Frontal cortex (tissue), 4 donors: ENCODE data around the gene PAPSS1. TPM values are rescaled to one million over a fixed set of nuclear protein-coding genes. Genes with fewer than 3 reads are reported as not detected.
"Not testable (repeated sequence)": the region's sequence is repeated elsewhere in the genome, so short reads cannot be mapped to it uniquely, and the experiment has no call there.

Experiments used
- DNase-seq, 2 donors: peaks; one replicate each; pipeline ENCODE4 v3.0.0; 2012; ENCODE audit warnings: low spot score in 2 of 2
- FAIRE-seq: peaks from 2 replicates; lab custom pipeline; 2012; peaks lifted over from hg19 to GRCh38; lab: Jason Lieb, UNC
- total RNA-seq: library from RNA; depleted of rRNA; stranded (reverse); fragments of >200 nt; gene quantifications from one replicate; pipeline ENCODE4 v1.2.3, GENCODE V29; 2014
- donor health status: control.
- donor health status: control.
- donor health status: control.

Gene PAPSS1
- total RNA-seq, 1 donor from 2014 or later = 115 TPM

DNA sequence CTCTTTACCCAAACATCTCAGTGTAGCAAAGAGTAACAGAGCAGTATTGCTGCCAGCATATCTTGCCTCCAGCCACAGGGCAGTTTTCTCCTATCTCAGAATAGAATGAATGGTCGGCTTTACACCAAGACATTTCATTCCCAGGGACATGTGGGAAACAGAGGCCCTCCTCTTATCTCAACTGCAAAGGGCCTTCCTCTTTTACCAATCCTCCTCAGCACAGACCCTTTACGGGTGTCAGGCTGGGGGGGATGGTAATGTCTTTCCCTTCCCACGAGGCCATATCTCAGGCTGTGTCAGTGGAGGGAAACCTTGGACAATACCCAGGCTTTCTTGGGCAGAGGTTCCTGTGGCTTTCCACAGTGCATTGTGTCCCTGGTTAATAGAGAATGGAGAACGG lies 9.0 kb upstream of the PAPSS1 start:
- not testable (repeated sequence) for DNase-seq, FAIRE-seq

DNA sequence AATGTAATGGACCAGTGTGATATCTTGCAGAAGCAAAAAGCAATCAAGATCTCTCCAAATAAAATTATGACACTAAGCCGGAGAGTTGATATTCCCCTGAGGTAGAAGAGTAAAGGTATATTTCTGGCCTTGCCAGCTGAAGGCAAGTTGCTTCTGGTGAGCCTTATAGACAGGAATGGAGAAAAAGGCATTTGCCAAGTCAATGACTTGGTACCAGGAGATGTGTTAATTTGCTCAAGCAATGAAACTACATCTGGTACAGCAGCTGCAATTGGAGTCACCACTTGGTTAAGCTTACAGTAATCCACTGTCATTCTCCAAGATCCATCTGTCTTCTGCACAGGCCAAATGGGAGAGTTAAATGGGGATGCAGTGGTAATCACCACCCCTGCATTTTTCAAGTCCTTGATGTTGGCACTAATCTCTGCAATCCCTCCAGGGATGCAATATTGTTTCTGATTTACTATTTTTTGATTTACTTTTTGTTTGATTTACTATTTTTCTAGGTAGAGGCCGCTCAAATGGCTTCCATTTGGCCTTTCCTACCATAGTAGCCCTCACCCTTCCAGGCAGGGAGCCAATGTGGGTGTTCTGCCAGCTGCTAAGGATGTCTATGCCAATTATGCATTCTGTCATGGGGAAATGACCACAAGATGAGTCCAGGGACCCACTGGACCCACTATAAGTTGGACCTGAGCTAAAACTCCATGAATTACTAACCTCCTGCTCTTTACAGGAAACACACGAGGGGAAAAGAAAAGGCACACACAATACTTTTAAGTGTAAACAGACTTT lies 6.3 kb upstream of the PAPSS1 start:
- DNase-seq, FAIRE-seq: not testable (repeated sequence)

DNA sequence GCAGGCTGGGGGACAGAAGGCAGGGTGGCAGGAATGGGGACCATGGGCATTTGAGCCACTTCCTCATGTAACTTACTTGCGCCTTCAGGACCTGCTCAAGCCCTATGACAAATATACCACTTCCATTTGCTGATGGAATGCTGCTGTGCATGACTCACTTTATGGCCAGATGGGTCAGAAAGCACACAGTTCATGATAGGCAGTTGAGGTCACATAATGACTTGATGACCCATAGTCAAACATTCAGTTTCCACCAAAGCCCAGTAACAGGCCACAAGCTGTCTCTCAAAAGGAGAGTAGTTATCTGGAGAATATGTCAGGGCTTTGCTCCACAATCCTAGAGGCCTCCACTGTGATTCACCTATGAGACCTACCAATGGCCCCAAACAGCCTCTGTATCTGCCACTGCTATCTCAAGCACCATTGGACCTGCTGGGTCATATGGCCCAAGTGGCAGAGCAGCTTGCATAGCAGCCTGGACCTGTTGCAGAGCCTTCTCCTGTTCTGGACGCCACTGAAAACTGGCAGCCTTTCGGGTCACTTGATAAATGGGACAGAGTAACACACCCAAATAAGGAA lies 5.3 kb upstream of the PAPSS1 start:
- FAIRE-seq = no peak
- DNase-seq = no peak

DNA sequence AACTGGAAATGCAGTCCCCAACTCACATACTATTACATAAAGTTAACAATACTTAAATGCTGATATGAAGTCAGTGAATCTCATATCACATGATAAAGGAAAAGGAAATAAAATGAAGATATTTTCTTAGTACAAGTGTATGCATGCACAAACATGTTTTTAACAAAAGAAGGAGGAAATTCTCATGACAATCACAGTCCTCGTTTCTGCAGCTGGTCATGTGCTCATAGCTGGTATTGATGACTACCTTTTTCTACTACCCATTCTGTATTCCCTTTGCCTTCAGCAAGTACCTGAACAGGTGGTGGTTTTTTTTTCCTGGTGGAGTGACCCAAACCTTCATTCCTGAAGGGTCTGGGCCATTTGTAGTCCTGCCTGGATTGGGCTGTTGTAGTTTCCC lies 3.3 kb upstream of the PAPSS1 start:
- not testable (repeated sequence) for DNase-seq, FAIRE-seq

DNA sequence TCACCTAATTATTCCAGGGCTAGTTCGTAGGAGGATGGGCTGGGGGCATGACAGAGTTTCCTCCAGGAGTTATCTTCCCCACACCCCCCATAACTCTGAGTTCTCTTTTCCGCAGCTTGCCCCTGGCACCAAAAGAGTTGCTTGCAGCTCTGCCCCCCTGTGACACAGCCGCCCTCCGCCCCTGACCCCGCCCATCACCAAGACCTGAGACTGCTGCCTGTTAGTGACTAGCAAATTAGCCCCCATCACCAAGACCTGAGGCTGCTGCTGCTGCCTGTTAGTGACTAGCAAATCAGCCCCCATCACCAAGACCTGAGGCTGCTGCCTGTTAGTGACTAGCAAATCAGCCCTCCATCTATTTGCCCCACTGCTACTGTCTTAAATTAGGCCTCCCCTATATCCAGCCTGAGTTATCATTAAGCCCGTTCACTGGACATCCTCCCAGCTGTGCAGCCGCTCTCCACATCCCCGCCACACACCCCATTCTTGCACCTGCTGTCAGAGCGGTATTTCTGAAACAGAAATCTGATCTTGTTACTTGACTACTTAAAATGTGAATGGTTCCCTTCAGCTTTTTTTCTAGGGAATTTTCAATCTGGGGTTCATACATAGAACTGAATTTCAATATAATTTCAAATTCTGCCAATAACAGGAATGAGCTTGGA lies 1.5 kb upstream of the PAPSS1 start:
- DNase-seq = no peak
- no peak for FAIRE-seq

DNA sequence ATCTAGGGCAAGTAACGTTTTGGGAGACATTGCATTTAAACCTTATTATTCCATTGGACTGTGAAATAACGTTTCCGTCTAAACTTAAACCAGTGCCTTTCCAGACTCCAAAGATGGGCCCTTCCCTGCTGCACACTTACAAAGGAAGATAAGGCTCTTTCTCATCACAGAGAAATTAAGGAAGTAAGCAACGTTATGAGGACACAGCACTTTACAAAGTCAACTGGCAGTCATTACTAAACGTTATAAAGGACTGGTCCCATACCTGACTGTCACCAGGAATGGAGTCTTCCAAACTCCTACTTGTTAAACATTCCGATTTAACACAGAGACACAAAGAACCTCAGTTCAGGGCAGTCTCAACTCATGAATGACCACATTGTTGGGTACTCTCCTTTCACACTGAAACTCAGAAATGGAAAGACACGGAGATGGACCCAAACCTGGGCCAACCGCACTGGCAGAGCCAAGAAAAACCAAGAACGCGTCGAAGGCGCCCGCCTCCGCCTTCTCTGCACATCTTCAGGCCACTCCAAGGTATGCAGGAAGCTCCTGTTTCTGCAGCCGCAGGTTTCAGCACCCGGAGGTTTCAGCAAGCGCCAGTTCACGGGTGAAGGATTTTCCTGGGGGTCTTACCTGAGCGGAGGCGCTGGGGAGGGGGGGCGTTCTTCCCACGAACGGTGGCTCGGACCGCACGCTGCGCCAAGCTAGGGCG lies 670 bp downstream of the PAPSS1 start:
- peak in 1 of 2 donors; percentile 41 for DNase-seq

DNA sequence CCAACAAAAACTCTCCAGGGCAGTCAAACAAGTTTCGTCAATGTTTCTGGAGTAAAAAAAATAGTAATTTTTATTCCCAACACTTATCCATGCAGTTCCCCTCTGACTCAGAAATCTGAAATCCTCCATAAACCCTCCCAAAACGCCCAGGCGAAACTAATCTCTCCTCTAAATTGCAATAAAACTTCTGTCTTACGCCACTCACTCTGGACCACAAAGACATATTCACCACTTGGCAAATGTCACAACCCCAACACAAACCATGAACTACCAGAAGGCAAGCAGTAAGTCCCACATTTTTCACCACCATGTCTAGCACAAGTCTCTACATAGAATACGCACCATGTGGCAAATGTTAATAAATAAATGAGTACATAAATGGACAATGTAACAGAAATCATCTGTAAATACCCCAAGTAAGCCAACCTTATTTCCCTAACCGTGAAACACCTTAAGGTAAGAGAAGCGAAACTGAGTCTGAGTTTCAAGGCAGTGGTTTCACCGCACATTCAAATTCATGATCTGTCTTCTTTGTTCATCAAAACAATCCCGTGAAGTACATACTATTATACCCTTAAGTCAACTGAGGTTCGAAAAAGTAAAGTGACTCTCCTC lies 1.6 kb downstream of the PAPSS1 start:
- DNase-seq = no peak
- no peak for FAIRE-seq

More for the DNA sequence above, 670 bp downstream of the PAPSS1 start:
- no peak for FAIRE-seq

DNA sequence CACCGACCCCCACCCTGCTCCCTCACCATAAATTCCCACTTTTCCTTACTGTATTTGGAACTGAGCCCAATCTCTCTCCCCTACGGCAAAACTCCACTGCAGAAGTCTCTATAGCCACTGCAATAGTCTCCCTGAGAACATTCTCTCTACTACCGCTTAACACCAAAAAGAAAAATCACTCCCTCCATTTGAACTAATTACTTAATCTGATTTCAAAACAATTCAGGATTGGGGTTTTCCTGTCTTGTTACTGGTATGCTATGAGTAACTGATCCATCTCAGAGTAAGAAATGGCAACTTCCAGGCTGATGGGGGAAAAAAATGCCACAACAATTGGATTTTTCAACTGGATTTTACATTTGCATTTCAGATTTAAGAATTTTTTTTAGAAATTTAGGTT lies 5.8 kb downstream of the PAPSS1 start:
- DNase-seq (no peak), FAIRE-seq (no peak)

DNA sequence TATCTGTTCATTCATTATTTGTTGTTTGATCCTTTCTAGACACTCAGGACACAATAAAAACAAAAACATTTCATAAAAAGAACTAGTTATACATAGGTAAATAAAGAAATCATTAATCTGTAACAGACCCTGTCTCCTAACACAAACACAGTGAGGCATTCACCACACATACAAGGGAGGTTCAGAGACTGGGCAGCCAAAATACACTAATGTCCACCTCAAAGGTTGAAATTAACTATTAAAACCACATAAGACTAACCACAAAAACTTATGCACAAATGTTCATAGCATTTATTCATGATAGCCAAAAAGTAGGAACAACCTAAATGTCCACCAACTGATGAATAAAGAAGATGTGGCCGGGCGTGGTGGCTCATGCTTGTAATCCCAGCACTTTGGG lies 7.8 kb downstream of the PAPSS1 start:
- no peak for DNase-seq
- no peak for FAIRE-seq

DNA sequence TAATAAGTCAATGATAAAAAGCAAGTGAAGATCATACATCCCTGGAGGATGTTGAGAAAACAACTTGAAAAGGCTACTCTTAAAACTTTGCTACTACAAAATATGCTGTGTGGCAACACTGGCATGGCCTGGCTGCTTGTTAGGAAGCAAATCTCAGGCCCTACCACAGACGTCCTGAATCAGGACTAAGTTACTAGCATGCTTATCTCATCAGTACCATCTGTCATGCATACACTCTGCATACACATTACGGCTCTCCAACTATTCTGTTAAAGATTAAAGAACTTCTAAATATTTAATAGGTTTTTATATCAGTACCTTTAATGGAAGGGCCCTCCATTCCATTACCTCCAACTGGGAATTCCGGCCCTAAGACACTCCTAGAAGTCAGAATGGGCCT lies 8.2 kb downstream of the PAPSS1 start:
- no peak for FAIRE-seq
- no peak for DNase-seq

DNA sequence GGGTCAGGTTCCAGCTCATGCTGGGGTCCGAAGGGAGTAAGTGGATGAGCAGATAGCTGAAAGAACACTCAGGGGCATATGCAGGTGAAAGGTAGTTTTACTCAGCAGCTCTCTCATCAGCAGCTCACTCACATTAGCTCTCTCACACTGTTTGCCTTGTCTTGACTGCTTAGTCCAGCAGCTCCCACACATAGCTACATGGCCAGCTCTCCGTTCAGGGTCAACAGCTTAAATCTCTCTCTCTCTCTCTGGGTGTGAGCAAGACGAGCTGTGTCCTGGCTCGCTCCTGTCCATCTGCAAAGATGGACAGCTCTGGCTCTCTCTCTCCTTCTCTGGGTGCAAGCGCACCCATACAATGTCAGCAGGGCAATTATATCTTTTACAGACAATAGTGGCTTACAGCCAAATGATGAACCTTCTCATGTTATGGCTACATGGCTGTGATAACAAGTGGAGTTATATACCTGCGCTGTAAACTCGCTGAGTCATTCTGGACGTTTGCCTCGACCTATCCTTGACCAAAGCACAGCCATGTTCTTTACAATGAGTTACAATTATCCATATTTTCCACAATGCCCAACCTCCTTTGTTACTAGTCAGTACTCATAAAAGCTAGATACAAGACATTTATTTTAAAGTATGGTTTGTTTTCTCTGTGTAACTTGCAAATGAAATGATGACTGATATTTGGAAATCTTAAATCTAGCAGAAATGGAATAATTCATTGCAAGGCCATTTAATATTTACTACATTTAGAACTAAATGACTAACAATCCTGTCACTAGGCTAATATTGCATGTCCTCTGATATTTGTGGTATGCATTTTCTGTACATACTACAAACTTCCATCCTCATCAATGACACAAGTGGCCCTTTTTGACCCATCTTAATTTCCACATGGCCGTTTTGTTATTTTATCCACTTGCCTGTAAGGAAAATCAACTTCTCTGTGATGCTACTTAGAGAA lies 9.3 kb downstream of the PAPSS1 start:
- DNase-seq (no peak), FAIRE-seq (no peak)

DNA sequence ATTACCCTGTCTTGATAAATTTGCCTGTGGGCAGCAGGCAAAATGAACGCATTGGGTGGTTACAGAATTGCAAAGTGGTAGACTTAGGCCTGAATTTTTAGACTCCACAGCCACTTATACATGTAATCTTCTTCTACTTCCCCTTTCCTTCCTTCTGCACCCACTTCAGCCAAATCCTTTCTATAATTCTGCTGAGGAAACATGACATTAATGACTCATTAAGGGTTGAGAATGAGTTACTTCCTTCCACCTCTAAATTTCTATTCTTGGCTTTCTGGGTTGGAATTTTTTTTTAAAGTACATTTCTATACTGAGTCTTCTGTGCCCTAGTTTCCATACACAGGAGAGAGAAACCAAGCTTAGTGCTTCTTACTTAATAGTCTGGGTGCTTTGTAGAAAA lies 10.1 kb downstream of the PAPSS1 start:
- FAIRE-seq = no peak

DNA sequence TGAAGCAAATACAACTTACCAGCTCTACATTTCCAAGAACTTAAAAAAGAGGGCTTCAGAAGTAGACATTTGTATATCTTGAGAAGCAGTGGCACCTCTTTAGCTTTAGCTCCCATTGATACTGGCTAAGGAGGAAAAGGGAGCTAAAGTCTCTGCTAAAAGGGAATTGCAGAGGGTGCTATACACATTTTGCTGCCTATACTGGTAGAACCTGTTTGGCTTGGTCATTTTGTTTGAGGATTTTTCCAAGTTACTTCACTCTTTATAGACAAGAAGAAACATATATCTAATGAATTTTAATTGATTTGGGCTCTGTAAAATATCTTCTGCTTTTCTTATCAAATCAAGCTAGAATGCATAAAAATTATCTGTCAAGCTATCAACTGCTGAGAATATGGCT lies 11.8 kb downstream of the PAPSS1 start:
- FAIRE-seq = no peak

More for the DNA sequence above, 10.1 kb downstream of the PAPSS1 start:
- DNase-seq = no peak

DNA sequence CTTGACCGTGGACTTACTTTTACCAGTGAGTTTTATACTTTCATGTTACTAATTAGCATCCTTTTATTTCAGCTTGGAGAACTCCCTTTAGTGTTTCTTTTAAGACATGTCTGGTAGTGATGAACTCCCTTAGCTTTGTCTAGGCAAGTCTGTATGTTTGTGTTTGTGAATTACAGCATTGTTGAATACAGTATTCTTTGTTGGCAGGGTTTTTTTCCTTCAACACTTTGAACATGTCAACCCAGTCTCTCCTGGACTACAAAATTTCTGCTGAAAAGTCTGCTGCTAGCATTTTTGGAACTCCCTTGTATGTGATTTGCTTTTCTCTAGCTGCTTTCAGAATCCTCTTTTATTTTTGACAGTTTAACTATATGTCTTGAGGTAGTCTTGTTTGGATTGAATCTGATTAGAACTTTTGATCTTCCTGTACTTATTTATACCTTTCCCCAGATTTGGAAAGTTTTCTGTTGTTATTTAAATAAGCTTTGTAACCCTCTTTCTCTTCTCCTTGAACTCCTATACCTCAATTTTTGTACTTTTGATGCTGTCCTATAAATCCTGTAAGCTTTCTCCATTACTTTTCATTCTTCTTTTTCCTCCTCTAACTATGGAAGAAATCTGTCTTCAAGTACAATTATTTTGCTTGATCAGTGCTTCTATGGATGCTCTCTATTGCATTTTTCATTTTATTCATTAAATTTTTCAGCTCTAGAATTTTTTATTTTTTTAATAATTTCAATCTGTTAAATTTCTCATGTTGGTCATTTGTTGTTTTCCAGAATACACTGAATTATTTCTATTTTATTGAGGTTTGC lies 14.1 kb downstream of the PAPSS1 start:
- FAIRE-seq (no peak), DNase-seq (no peak)

More for the DNA sequence above, 11.8 kb downstream of the PAPSS1 start:
- DNase-seq = no peak

DNA sequence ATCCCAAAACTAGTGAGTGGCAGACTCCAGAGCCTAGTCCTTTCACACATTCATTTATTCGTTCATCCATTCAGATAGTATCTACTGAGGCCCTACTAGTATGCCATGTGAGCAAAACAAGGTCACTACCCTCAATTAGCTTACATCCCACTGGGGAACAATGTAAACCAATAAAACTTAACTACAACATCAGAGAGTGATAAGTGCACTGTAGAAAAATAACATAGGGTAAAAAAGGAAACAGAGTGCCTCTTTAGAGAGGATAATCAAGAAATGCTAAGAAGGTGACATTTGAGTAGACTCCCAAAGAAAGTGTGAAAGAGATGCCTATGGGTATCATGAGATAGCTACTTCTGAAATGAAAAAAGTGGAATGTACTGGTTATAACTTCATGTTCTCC lies 18.5 kb downstream of the PAPSS1 start:
- DNase-seq = no peak
- FAIRE-seq = no peak

DNA sequence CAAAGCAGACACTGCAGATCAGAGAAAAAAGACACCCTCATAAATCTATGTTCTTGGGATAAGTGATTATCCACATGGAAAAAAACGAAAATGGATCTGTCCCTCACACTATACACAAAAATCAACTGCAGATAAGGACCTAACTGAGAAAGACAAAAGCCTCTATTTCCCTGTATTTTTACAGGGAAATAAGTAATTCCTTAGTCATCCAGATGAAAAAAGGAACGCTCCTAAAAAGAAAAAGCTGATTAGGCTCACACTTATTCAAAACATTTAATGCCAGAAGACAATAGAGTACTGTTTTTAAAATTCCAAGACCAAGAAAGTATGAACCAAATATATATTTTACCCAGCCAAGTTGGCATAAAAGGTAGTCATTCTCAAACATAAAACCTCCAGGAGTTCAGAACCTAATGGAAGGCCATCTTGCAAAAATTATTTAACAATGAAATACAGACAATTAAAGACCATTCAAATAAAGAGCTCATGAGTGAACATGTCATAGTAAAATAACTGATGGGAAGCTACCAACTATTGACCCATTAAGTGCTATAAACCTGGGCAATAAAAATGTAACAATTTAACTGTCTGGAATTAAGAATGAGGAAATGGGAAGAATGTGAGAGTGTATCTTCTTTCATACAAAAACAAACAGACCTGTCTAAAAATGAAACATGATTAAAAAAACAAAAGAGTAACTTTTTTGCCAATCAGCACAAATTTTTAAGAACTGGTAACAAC lies 20.4 kb downstream of the PAPSS1 start:
- no peak for DNase-seq
- no peak for FAIRE-seq

DNA sequence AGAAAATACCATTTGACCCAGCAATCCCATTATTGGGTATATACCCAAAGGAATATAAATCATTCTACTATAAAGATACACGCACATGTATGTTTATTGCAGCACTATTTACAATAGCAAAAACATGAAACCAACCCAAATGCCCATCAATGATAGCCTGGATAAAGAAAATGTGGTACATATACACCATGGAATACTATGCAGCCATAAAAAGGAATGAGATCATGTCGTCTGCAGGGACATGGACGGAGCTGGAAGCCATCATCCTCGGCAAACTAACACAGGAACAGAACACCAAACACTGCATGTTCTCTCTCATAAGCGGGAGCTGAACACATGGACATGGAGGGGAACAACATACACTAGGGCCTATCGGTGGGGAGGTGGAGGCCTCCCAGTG lies 23.8 kb downstream of the PAPSS1 start:
- not testable (repeated sequence) for FAIRE-seq

More for the DNA sequence above, 23.8 kb downstream of the PAPSS1 start:
- not testable (repeated sequence) for DNase-seq
